ENCODE measurements around the gene PAK6. TPM values are rescaled to one million over a fixed set of nuclear protein-coding genes. Genes with fewer than 3 reads are reported as not detected.
A peak's percentile ranks its signal among the peaks of the same experiment; 100 is the strongest.

PAK6 gene
- total and polyA plus RNA-seq, 9 of the 15 experiments (the other 6 are each of a cell fraction or from before 2014, with no cell fraction given): 0.03 to 0.74 (median 0.16) TPM; not detected in 2

DNA sequence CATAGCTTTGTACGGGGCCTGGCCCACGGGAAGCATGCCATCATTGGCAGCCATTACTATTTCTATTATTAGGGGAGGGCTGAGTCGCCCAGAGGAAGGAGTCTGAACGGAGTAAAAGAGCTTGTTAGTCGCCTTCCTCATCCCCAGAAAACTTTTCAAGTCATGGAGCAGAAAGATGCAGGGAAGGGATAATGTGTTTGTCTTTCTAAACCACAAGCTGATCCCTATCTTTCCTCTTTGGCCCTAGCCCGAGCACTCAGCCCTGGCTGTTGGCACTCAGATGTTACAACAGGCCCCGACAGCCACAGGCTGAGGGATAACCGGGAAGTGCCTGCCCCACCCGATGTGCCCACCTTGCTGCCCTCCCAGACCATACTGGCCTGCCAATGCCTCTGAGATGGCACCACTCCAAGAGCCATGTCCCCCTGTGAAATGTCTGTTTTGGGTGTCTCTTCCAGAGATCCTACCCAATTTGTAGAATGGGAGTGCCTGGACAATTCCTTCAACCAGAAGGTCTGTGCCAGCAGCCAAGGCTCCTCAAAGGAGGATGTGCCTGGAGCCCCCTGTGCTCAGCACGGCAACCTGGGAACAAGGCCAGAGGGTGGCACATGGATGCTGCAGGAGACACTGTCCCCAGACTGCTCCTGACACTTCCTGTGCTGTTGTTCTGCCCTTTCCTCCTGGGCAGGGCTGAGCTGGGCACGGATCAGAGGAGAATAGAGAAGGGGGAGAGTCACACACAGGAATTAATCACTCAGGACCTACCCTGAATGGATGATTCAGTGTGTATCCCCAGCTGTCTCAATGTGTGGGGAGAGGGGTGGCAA, 10.8 kb downstream of the PAK6 start:
- ATAC-seq (no peak; the same call in 2 of the 3 replicates), FAIRE-seq (no peak), DNase-seq (ENCODE audit: extremely low read depth in 1 of 4, low spot score in 3 of 4) (no peak)
- no peak overlapping the region for H3K27ac ChIP-seq (ENCODE audit: extremely low read depth, low read depth, low read length)
- H3K79me2 ChIP-seq (ENCODE audit: control insufficient read depth, insufficient read depth, low read length): no peaks in the 10 kb centered on the region
- ChIA-PET POLR2A (interaction anchor here (0.9 to 1.4 kb wide), 3 partner anchors 8 to 17 kb away, joined by 3 to 6 read pairs (median 4); partner anchors contain the start of gene PAK6), CTCF (ENCODE audit: low intra/inter-chr PET ratio) (interaction anchor here (1.3 kb wide), 1 partner anchor 25 kb away, joined by 3 read pairs; no protein-coding TSS in a partner anchor)
- no peaks in the 10 kb centered on the region for H4K20me1 ChIP-seq (replicated peaks; ENCODE audit: control insufficient read depth, insufficient read depth, low read length)
- no TSS peak for BruUV-seq (replicated peaks)
- H3K9ac ChIP-seq (ENCODE audit: insufficient read depth in 1 of 2, low read depth in 2 of 2, low read length in 2 of 2): peak overlapping the region in 1 of 2 experiments; percentile 33; a peak in 1 of 4 replicates
- H3K4me2 ChIP-seq (ENCODE audit: insufficient read depth, low read length): no peak overlapping the region
- intact Hi-C loops (cut with micrococcal nuclease): no loop called here
- peaks cover 2 to 32% of the 10 kb centered on the region in 2 experiments; a peak in 3 of 5 replicates for H3K27me3 ChIP-seq (ENCODE audit: control insufficient read depth in 2 of 2, insufficient read depth in 2 of 2, low read length in 2 of 2)
- H3K9me1 ChIP-seq (ENCODE audit: control insufficient read depth, insufficient read depth, low read length): no peaks in the 10 kb centered on the region
- peaks cover 4 to 18% of the 10 kb centered on the region in 2 experiments; a peak in 3 of 5 replicates for H3K4me1 ChIP-seq (replicated peaks in 1 of 2; ENCODE audit: control insufficient read depth in 2 of 2, insufficient read depth in 2 of 2, low read length in 2 of 2)
- H2AFZ ChIP-seq (ENCODE audit: low read depth, low read length): no peak overlapping the region
- in situ Hi-C loops (cut with MboI): no loop called here
- H3K9me3 ChIP-seq (replicated peaks; ENCODE audit: control insufficient read depth, insufficient read depth, low read depth, low read length): no peaks in the 10 kb centered on the region
- WGBS (ENCODE audit: insufficient coverage, low coverage, missing lambda C conversion rate): 4% methylated on average over 11 of the region's 11 CpGs
- no peaks in the 10 kb centered on the region for H3K36me3 ChIP-seq (ENCODE audit: control insufficient read depth, insufficient read depth, low read length)
- no peak overlapping the region for H3K4me3 ChIP-seq
- TF ChIP-seq ESRRA (IDR thresholded peaks at IDR 0.05; ENCODE audit: borderline replicate concordance, low read depth) (peak; percentile 80; the same call in 1 of the 2 replicates), ID3 (CRISPR knock-in tag; IDR thresholded peaks at IDR 0.05) (no peak), ID3 (tag; IDR thresholded peaks at IDR 0.05) (0 out of 2 replicates have a peak, but pooled peaks have one; percentile 35), ARID1B (IDR thresholded peaks at IDR 0.05) (peak; percentile 22; the same call in 1 of the 2 replicates), RREB1 (CRISPR knock-in tag; IDR thresholded peaks at IDR 0.05) (0 out of 2 replicates have a peak, but pooled peaks have one; percentile 47), CBFB (CRISPR knock-in tag; IDR thresholded peaks at IDR 0.05) (0 out of 2 replicates have a peak, but pooled peaks have one; percentile 16), SOX6 (IDR thresholded peaks at IDR 0.05) (peak; percentile 54; the same call in 1 of the 2 replicates), BCOR (IDR thresholded peaks at IDR 0.05) (no peak), CHD4 (IDR thresholded peaks at IDR 0.05; ENCODE audit: insufficient read depth, insufficient replicate concordance, low read depth, low read length, poor library complexity, severe bottlenecking) (no peak), ZKSCAN1 (IDR thresholded peaks at IDR 0.05; ENCODE audit: low read depth, low read length) (no peak), GATA2 (CRISPR knock-in tag; IDR thresholded peaks at IDR 0.05) (peak; percentile 66)
- TF ChIP-seq, protein P1, sequence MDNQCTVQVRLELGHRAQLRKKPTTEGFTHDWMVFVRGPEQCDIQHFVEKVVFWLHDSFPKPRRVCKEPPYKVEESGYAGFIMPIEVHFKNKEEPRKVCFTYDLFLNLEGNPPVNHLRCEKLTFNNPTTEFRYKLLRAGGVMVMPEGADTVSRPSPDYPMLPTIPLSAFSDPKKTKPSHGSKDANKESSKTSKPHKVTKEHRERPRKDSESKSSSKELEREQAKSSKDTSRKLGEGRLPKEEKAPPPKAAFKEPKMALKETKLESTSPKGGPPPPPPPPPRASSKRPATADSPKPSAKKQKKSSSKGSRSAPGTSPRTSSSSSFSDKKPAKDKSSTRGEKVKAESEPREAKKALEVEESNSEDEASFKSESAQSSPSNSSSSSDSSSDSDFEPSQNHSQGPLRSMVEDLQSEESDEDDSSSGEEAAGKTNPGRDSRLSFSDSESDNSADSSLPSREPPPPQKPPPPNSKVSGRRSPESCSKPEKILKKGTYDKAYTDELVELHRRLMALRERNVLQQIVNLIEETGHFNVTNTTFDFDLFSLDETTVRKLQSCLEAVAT (IDR thresholded peaks at IDR 0.05): peak in 1 of 2 experiments; percentile 56; a peak in 1 of 4 replicates

Measured in K562 (cell line).